ENCODE measurements around the gene PRKCSH. TPM values are rescaled to one million over a fixed set of nuclear protein-coding genes. Genes with fewer than 3 reads are reported as not detected.

The PRKCSH gene
- total RNA-seq, 1 experiment from 2014 or later, result 431 TPM

DNA sequence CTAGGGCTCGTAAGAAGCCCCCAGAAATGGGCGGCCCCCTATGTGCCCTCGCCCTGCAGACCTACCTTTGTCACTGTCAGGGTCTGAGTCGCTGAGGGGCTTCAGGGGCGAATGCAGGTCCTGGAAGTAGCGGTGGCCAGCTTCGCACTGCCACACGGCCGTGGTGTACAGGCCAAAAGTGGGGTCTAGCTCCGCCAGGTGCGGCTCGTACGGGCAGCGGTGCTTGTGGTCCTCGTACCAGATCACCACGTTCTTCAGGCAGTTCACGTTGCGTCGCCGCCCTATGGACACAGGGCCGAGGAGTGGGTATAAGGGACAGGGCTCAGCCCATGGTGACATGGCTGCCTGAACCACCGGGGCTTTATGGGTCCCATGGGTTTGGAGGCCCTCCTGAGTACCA lies 60.5 kb downstream of the PRKCSH start:
- no peak overlapping the region for H2BK20ac ChIP-seq (ENCODE audit: low read depth, low read length, poor library complexity, severe bottlenecking)

More for the DNA sequence above, 60.5 kb downstream of the PRKCSH start:
- Histone ChIP-seq H3K4ac (ENCODE audit: low read depth, low read length) (no peak overlapping the region), H2BK5ac (ENCODE audit: insufficient read length, low read length) (no peak overlapping the region), H3K56ac (ENCODE audit: insufficient read length, low read depth, low read length) (no peak overlapping the region), H3K23ac (ENCODE audit: insufficient read length, low read depth, low read length) (no peak overlapping the region), H3K79me1 (ENCODE audit: insufficient read depth, low read depth, low read length, poor library complexity, severe bottlenecking) (no peaks in the 10 kb centered on the region), H3K14ac (ENCODE audit: insufficient read depth, low read length) (no peak overlapping the region), H3K9ac (ENCODE audit: extremely low read depth, insufficient read length, low read length) (no peak overlapping the region), H4K8ac (replicated peaks; ENCODE audit: insufficient read length, low read depth, low read length) (no peak overlapping the region), H2BK120ac (ENCODE audit: low read depth, low read length, poor library complexity, severe bottlenecking) (no peak overlapping the region), H3K23me2 (ENCODE audit: insufficient read length, low read depth, low read length, poor library complexity, severe bottlenecking) (peaks cover 3% of the 10 kb centered on the region), H3K18ac (ENCODE audit: insufficient read length, low read depth, low read length) (no peak overlapping the region), H3T11ph (ENCODE audit: low read length) (no peak overlapping the region), H3K27me3 (ENCODE audit: insufficient read depth, low read length) (no peaks in the 10 kb centered on the region), H3K9me3 (ENCODE audit: control insufficient read depth, low read depth, low read length) (no peaks in the 10 kb centered on the region), H3K27ac (ENCODE audit: insufficient read length, low read depth, low read length) (no peak overlapping the region), H4K5ac (ENCODE audit: insufficient read length, low read depth, low read length) (no peak overlapping the region), H3K4me2 (ENCODE audit: insufficient read depth, insufficient read length, low read length) (no peak overlapping the region), H2AFZ (ENCODE audit: low read length) (no peak overlapping the region), H4K91ac (ENCODE audit: insufficient read length, low read depth, low read length) (no peak overlapping the region), H3K79me2 (ENCODE audit: insufficient read depth, low read length) (no peaks in the 10 kb centered on the region), H3K4me1 (ENCODE audit: insufficient read depth, low read length) (no peaks in the 10 kb centered on the region), H4K20me1 (ENCODE audit: control insufficient read depth, insufficient read depth, insufficient read length) (no peaks in the 10 kb centered on the region), H2BK15ac (ENCODE audit: low read depth, low read length) (no peak overlapping the region), H2AK5ac (ENCODE audit: insufficient read length, low read length) (no peak overlapping the region), H2BK12ac (ENCODE audit: insufficient read length, low read depth, low read length) (no peak overlapping the region)
- TF ChIP-seq, protein P1, sequence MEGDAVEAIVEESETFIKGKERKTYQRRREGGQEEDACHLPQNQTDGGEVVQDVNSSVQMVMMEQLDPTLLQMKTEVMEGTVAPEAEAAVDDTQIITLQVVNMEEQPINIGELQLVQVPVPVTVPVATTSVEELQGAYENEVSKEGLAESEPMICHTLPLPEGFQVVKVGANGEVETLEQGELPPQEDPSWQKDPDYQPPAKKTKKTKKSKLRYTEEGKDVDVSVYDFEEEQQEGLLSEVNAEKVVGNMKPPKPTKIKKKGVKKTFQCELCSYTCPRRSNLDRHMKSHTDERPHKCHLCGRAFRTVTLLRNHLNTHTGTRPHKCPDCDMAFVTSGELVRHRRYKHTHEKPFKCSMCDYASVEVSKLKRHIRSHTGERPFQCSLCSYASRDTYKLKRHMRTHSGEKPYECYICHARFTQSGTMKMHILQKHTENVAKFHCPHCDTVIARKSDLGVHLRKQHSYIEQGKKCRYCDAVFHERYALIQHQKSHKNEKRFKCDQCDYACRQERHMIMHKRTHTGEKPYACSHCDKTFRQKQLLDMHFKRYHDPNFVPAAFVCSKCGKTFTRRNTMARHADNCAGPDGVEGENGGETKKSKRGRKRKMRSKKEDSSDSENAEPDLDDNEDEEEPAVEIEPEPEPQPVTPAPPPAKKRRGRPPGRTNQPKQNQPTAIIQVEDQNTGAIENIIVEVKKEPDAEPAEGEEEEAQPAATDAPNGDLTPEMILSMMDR (conservative IDR thresholded peaks at IDR 0.05), result no peak
- H3K27me3 Mint-ChIP-seq (ENCODE audit: low read depth), result no peaks in the 10 kb centered on the region
- H3K4me1 Mint-ChIP-seq, result peaks cover 1 to 3% of the 10 kb centered on the region in 2 experiments; a peak in 3 of 4 replicates
- WGBS (ENCODE audit: extremely low coverage, insufficient read length, low lambda C conversion rate), result no CpG with 5 or more reads among the region's 22 CpGs
- H3K27ac Mint-ChIP-seq, result no peak overlapping the region
- H3K36me3 Mint-ChIP-seq (ENCODE audit: insufficient read depth in 1 of 3, low read depth in 3 of 3), result peaks cover 2 to 23% (median 12%) of the 10 kb centered on the region in 3 experiments; a peak in 4 of 7 replicates
- H3K9me3 Mint-ChIP-seq, result no peaks in the 10 kb centered on the region
- H3K4me3 Mint-ChIP-seq, result no peak overlapping the region
- no peak for DNase-seq

Data from H9 (cell line).